ENCODE measurements around the gene JUN. TPM values are rescaled to one million over a fixed set of nuclear protein-coding genes. Genes with fewer than 3 reads are reported as not detected.

The JUN gene
- total and polyA plus RNA-seq, 2 of the 13 experiments (the other 11 are each of a cell fraction or from before 2014, with no cell fraction given): 18.2 to 22.3 TPM

GRCh38 chr1:58783993-58784757 is at the start of gene JUN (continued):
- TF ChIP-seq GMEB2 (CRISPR knock-in tag; IDR thresholded peaks at IDR 0.05; ENCODE audit: low read depth): no peak; the same call in 1 of the 2 replicates
- TF ChIP-seq PHF20 (CRISPR knock-in tag; IDR thresholded peaks at IDR 0.05): no peak; the same call in 1 of the 2 replicates
- TF ChIP-seq, protein P1, sequence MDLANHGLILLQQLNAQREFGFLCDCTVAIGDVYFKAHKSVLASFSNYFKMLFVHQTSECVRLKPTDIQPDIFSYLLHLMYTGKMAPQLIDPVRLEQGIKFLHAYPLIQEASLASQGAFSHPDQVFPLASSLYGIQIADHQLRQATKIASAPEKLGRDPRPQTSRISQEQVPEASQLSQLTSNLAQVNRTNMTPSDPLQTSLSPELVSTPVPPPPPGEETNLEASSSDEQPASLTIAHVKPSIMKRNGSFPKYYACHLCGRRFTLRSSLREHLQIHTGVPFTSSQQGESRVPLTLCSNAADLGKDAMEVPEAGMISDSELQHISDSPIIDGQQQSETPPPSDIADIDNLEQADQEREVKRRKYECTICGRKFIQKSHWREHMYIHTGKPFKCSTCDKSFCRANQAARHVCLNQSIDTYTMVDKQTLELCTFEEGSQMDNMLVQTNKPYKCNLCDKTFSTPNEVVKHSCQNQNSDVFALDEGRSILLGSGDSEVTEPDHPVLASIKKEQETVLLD (CRISPR knock-in tag; IDR thresholded peaks at IDR 0.05; ENCODE audit: low read depth): peak; percentile 77
- peak; percentile 90 for TF ChIP-seq RFX1 (IDR thresholded peaks at IDR 0.05)
- TF ChIP-seq KLF13 (CRISPR knock-in tag; IDR thresholded peaks at IDR 0.05): no peak
- TF ChIP-seq ZNF678 (CRISPR knock-in tag; IDR thresholded peaks at IDR 0.05): no peak
- TF ChIP-seq SAP130 (CRISPR knock-in tag; IDR thresholded peaks at IDR 0.05; ENCODE audit: low read depth): peak; percentile 78
- TF ChIP-seq, protein P2, sequence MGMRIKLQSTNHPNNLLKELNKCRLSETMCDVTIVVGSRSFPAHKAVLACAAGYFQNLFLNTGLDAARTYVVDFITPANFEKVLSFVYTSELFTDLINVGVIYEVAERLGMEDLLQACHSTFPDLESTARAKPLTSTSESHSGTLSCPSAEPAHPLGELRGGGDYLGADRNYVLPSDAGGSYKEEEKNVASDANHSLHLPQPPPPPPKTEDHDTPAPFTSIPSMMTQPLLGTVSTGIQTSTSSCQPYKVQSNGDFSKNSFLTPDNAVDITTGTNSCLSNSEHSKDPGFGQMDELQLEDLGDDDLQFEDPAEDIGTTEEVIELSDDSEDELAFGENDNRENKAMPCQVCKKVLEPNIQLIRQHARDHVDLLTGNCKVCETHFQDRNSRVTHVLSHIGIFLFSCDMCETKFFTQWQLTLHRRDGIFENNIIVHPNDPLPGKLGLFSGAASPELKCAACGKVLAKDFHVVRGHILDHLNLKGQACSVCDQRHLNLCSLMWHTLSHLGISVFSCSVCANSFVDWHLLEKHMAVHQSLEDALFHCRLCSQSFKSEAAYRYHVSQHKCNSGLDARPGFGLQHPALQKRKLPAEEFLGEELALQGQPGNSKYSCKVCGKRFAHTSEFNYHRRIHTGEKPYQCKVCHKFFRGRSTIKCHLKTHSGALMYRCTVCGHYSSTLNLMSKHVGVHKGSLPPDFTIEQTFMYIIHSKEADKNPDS (CRISPR knock-in tag; IDR thresholded peaks at IDR 0.05): no peak
- 0 out of 2 replicates have a peak, but pooled peaks have one; percentile 48 for TF ChIP-seq ZNF350 (CRISPR knock-in tag; IDR thresholded peaks at IDR 0.05; ENCODE audit: borderline replicate concordance, low read depth)
- TF ChIP-seq HNRNPK (IDR thresholded peaks at IDR 0.05; ENCODE audit: low read depth, low read length, poor library complexity, severe bottlenecking): peak; percentile 87
- TF ChIP-seq CSRNP1 (CRISPR knock-in tag; IDR thresholded peaks at IDR 0.05): no peak; the same call in 1 of the 2 replicates
- TF ChIP-seq ARNT2 (CRISPR knock-in tag; IDR thresholded peaks at IDR 0.05; ENCODE audit: low read depth): peak; percentile 26; the same call in 1 of the 2 replicates
- 0 out of 2 replicates have a peak, but pooled peaks have one; percentile 68 for TF ChIP-seq FOXO4 (CRISPR knock-in tag; conservative IDR thresholded peaks at IDR 0.05)
- 0 out of 2 replicates have a peak, but pooled peaks have one; percentile 60 for TF ChIP-seq KDM3A (CRISPR knock-in tag; IDR thresholded peaks at IDR 0.05; ENCODE audit: low read depth)
- TF ChIP-seq, protein P3, sequence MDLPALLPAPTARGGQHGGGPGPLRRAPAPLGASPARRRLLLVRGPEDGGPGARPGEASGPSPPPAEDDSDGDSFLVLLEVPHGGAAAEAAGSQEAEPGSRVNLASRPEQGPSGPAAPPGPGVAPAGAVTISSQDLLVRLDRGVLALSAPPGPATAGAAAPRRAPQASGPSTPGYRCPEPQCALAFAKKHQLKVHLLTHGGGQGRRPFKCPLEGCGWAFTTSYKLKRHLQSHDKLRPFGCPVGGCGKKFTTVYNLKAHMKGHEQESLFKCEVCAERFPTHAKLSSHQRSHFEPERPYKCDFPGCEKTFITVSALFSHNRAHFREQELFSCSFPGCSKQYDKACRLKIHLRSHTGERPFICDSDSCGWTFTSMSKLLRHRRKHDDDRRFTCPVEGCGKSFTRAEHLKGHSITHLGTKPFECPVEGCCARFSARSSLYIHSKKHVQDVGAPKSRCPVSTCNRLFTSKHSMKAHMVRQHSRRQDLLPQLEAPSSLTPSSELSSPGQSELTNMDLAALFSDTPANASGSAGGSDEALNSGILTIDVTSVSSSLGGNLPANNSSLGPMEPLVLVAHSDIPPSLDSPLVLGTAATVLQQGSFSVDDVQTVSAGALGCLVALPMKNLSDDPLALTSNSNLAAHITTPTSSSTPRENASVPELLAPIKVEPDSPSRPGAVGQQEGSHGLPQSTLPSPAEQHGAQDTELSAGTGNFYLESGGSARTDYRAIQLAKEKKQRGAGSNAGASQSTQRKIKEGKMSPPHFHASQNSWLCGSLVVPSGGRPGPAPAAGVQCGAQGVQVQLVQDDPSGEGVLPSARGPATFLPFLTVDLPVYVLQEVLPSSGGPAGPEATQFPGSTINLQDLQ (CRISPR knock-in tag; IDR thresholded peaks at IDR 0.05): no peak

Measured in HepG2 (cell line).